Measurements from ENCODE around the gene USP11. TPM values are rescaled to one million over a fixed set of nuclear protein-coding genes. Genes with fewer than 3 reads are reported as not detected.

Gene USP11
- total and polyA plus RNA-seq, 2 of the 4 experiments (the other 2 are of a cell fraction), result 33.5 to 59.7 TPM

- intact Hi-C loops (cut with micrococcal nuclease), result no loop called here
- H3K4me1 ChIP-seq (ENCODE audit: control insufficient read depth, insufficient read depth, low read length), result no peaks in the 10 kb centered on the region
- POLR2A ChIA-PET (ENCODE audit: unreplicated experiment), result no interaction called here
Observed at GRCh38 chrX:47297874-47298273, 65.1 kb downstream of the USP11 start.

More at GRCh38 chrX:47297874-47298273, 65.1 kb downstream of the USP11 start:
- Histone ChIP-seq H3K56ac (ENCODE audit: extremely low read depth, insufficient read depth, low read length) (no peak overlapping the region), H4K8ac (ENCODE audit: low read depth in 2 of 2, low read length in 2 of 2) (no peak overlapping the region), H3K18ac (ENCODE audit: low read depth, low read length) (no peak overlapping the region), H2AK9ac (replicated peaks; ENCODE audit: low read depth, low read length, poor library complexity) (no peak overlapping the region), H2AK5ac (ENCODE audit: low read depth, low read length) (no peak overlapping the region), H2BK20ac (ENCODE audit: low read depth, low read length) (no peak overlapping the region), H3K27ac (ENCODE audit: insufficient read depth, low read length) (no peak overlapping the region), H3K79me1 (ENCODE audit: low read depth in 1 of 2, low read length in 2 of 2) (no peaks in the 10 kb centered on the region), H3K9me3 (ENCODE audit: control insufficient read depth, insufficient read depth, low read length) (peaks cover 10% of the 10 kb centered on the region), H3K9ac (ENCODE audit: low read depth, low read length) (no peak overlapping the region), H4K91ac (ENCODE audit: insufficient read depth, low read depth, low read length) (no peak overlapping the region), H2BK5ac (ENCODE audit: low read depth, low read length, poor library complexity, severe bottlenecking) (no peak overlapping the region), H3K9me1 (ENCODE audit: insufficient read depth, low read length) (no peaks in the 10 kb centered on the region), H3K4me2 (ENCODE audit: low read depth, low read length) (no peak overlapping the region), H3K4me3 (ENCODE audit: insufficient read depth, low read depth, low read length) (no peak overlapping the region), H3K14ac (replicated peaks; ENCODE audit: low read depth, low read length) (no peak overlapping the region), H2BK120ac (ENCODE audit: low read depth, low read length) (no peak overlapping the region), H4K20me1 (ENCODE audit: insufficient read depth, low read length) (no peaks in the 10 kb centered on the region; the same call in 1 of the 2 replicates), H2AFZ (replicated peaks; ENCODE audit: low read length, poor library complexity) (no peak overlapping the region), H3K4ac (ENCODE audit: low read depth, low read length) (no peak overlapping the region), H4K5ac (ENCODE audit: low read depth, low read length) (no peak overlapping the region), H3K27me3 (ENCODE audit: control insufficient read depth, insufficient read depth, low read length) (peaks cover 12% of the 10 kb centered on the region), H3K23ac (ENCODE audit: low read depth, low read length) (no peak overlapping the region), H2BK15ac (ENCODE audit: low read depth, low read length) (no peak overlapping the region), H3K36me3 (ENCODE audit: control insufficient read depth, insufficient read depth, low read length) (no peaks in the 10 kb centered on the region)
- DNase-seq (no peak), ATAC-seq (ENCODE audit: low read depth) (no peak)
- no peak for TF ChIP-seq CTCF (conservative IDR thresholded peaks at IDR 0.05; ENCODE audit: low read depth, low read length)
- WGBS, 2 experiments (ENCODE audit: extremely low coverage in 2 of 2, insufficient read length in 1 of 2), result 61% methylated on average over 4 of the region's 5 CpGs; no CpG with 5 or more reads in 1 of the 2 experiments
- dilution Hi-C loops (cut with HindIII; ENCODE audit: low sequenced_read_pairs, unreplicated experiment), result no loop called here
- CTCF ChIA-PET, result interaction anchor here (0.6 kb wide), 1 partner anchor 106 kb away, joined by 3 read pairs; no protein-coding TSS in a partner anchor
- in situ Hi-C loops (cut with MboI; ENCODE audit: low sequenced_read_pairs), result no loop called here
- BruUV-seq (replicated peaks), result no TSS peak

Small RNAs within 50 kb of the gene (microRNA-seq; reads per million reads assigned to microRNA genes)
- not detected for gene RN7SL785P (ENCODE audit: insufficient read depth, insufficient read length)

Small RNAs within 50 kb of the gene (small RNA-seq; reads per million reads assigned to genes)
- 0 reads per million in 5 experiments for gene RN7SL785P

Other genes starting within 250 kb of the USP11 start
- gene RGN, start 154.6 kb upstream of the USP11 start, total RNA-seq (2012; rRNA removed), result under 0.01 and 0.18 TPM in 2 replicates
- 0.26 and 0.44 TPM in 2 replicates for gene RGN, start 154.6 kb upstream of the USP11 start, polyA plus RNA-seq (2012; rRNA removed)
- 17.0 and 24.4 TPM in 2 replicates for gene NDUFB11, start 88.3 kb upstream of the USP11 start, total RNA-seq (2012; rRNA removed)
- 58.3 and 67.7 TPM in 2 replicates for gene NDUFB11, start 88.3 kb upstream of the USP11 start, polyA plus RNA-seq (2012; rRNA removed)
- gene RBM10, start 87.8 kb upstream of the USP11 start, total RNA-seq (2012; rRNA removed), result 36.0 and 37.8 TPM in 2 replicates
- gene RBM10, start 87.8 kb upstream of the USP11 start, polyA plus RNA-seq (2012; rRNA removed), result 33.4 and 38.3 TPM in 2 replicates
- gene UBA1, start 39.2 kb upstream of the USP11 start, total RNA-seq (2012; rRNA removed), result 256 and 299 TPM in 2 replicates
- gene UBA1, start 39.2 kb upstream of the USP11 start, polyA plus RNA-seq (2012; rRNA removed), result 343 and 366 TPM in 2 replicates
- 69.4 and 85.3 TPM in 2 replicates for gene CDK16, start 14.3 kb upstream of the USP11 start, total RNA-seq (2012; rRNA removed)
- gene CDK16, start 14.3 kb upstream of the USP11 start, polyA plus RNA-seq (2012; rRNA removed), result 106 and 116 TPM in 2 replicates
- under 0.01 TPM in 1 of 2 replicates, not detected in the other for gene ZNF157, start 137.6 kb downstream of the USP11 start, total RNA-seq (2012; rRNA removed)
- not detected in 2 replicates for gene ZNF157, start 137.6 kb downstream of the USP11 start, polyA plus RNA-seq (2012; rRNA removed)

Measured in IMR-90 (cell line).